Left lung (tissue), 10 donors: ENCODE results near the gene CDH11. TPM values are rescaled to one million over a fixed set of nuclear protein-coding genes. Genes with fewer than 3 reads are reported as not detected.

Experiments
- ATAC-seq: fragments of 200-7000 bp; cut with Tn5 transposase; one replicate; pipeline ENCODE4 v1.9.1; 2020; ENCODE audit warnings: moderate library complexity
- DNase-seq, 4 donors: peaks; one replicate each; pipeline ENCODE4 v3.0.0-alpha.2; 2013 to 2020
- H3K27ac ChIP-seq, 2 donors: fragments of 200-600 bp; sonication (generic) in 1 of 2; one replicate each; pipeline versions ENCODE4 v1.5.0 to v1.8.0; 2020 to 2021
- H3K27me3 ChIP-seq, 2 donors: fragments of 200-600 bp; sonication (generic) in 1 of 2; one replicate each; pipeline versions ENCODE4 v1.5.0 to v1.8.0; 2020 to 2021
- H3K36me3 ChIP-seq, 2 donors: fragments of 200-600 bp; sonication (generic) in 1 of 2; one replicate each; pipeline versions ENCODE4 v1.5.0 to v1.8.0; 2020 to 2021
- H3K4me1 ChIP-seq, 2 donors: fragments of 200-600 bp; one replicate each; pipeline ENCODE4 v1.8.0; 2021
- H3K4me3 ChIP-seq, 2 donors: fragments of 200-600 bp; sonication (generic) in 1 of 2; one replicate each; pipeline versions ENCODE4 v1.5.0 to v1.8.0; 2020 to 2021; ENCODE audit warnings: mild to moderate bottlenecking in 1 of 2
- H3K9me3 ChIP-seq, 2 donors: fragments of 200-600 bp; sonication (generic) in 1 of 2; one replicate each; pipeline versions ENCODE4 v1.5.0 to v1.8.0; 2020 to 2021
- CTCF ChIP-seq, 2 donors: fragments of 200-600 bp; sonication (generic) in 1 of 2; IDR thresholded peaks; one replicate each; pipeline versions ENCODE4 v1.5.0 to v1.8.0; 2021; ENCODE audit warnings: antibody characterized with exemption in 2 of 2
- intact Hi-C, 2 donors: fragments of 100-400 bp; cut with DNase I; formaldehyde crosslinking; loops; one replicate each; pipeline versions ENCODE4 v1.11.2 to v1.14.2; 2022
- polyA plus RNA-seq, 6 donors: library from polyadenylated mRNA; unstranded; fragments of 120-200 nt; gene quantifications; one replicate each; pipeline ENCODE4 v1.2.1, GENCODE V29; 2013; ENCODE audit not compliant: insufficient read length in 6 of 6
- total RNA-seq, 2 donors: library from RNA; stranded (reverse); fragmentation: NEBNext Ultra II Directional; extraction: Animal tissue kit (Norgen Biotek cat#: 25700); gene quantifications; one replicate each; pipeline ENCODE4 v1.2.1, GENCODE V29; 2021
- donor health status: DM: no; HTN: yes; CAD: no.
- donor health status: DM: no; HTN: no; CAD: no.

The CDH11 gene
- total and polyA plus RNA-seq, 8 donors, result 161 to 350 (median 311) TPM

- H3K27ac ChIP-seq, result no peak overlapping the region
- H3K9me3 ChIP-seq, result no peaks in the 10 kb centered on the region
- TF ChIP-seq CTCF (IDR thresholded peaks at IDR 0.05), result no peak
- intact Hi-C loops, result no loop called here
- no peaks in the 10 kb centered on the region for H3K36me3 ChIP-seq
- H3K4me1 ChIP-seq, result no peaks in the 10 kb centered on the region
- ATAC-seq (no peak), DNase-seq (no peak)
- H3K27me3 ChIP-seq, result no peaks in the 10 kb centered on the region
- H3K4me3 ChIP-seq, result no peak overlapping the region
Measured at GRCh38 chr16:65075877-65076276, 46.0 kb downstream of the CDH11 start.

GRCh38 chr16:65071433-65072311 lies 50.2 kb downstream of the CDH11 start:
- ATAC-seq (peak; percentile 27), DNase-seq (peak in 2 of 4 donors; percentile 46 to 60)
- Histone ChIP-seq H3K9me3 (no peaks in the 10 kb centered on the region), H3K4me1 (no peaks in the 10 kb centered on the region), H3K4me3 (no peak overlapping the region), H3K27me3 (no peaks in the 10 kb centered on the region), H3K27ac (peak overlapping the region; percentile 34 to 44), H3K36me3 (no peaks in the 10 kb centered on the region)
- TF ChIP-seq CTCF (IDR thresholded peaks at IDR 0.05), result no peak
- intact Hi-C loops, result no loop called here

- Histone ChIP-seq H3K36me3 (no peaks in the 10 kb centered on the region), H3K27ac (peak overlapping the region; percentile 34 to 44), H3K27me3 (no peaks in the 10 kb centered on the region), H3K4me3 (no peak overlapping the region), H3K9me3 (no peaks in the 10 kb centered on the region), H3K4me1 (no peaks in the 10 kb centered on the region)
- ATAC-seq (peak; percentile 86), DNase-seq (peak in 2 of 4 donors; percentile 41 to 59)
- TF ChIP-seq CTCF (IDR thresholded peaks at IDR 0.05), result no peak
- intact Hi-C loops, result no loop called here
Measured at GRCh38 chr16:65070831-65071432, 50.9 kb downstream of the CDH11 start.

GRCh38 chr16:65069766-65070165 lies 52.1 kb downstream of the CDH11 start:
- no peaks in the 10 kb centered on the region for H3K36me3 ChIP-seq
- intact Hi-C loops, result no loop called here
- H3K27ac ChIP-seq, result no peak overlapping the region
- no peaks in the 10 kb centered on the region for H3K27me3 ChIP-seq
- no peak for DNase-seq
- ATAC-seq, result no peak
- TF ChIP-seq CTCF (IDR thresholded peaks at IDR 0.05), result no peak
- no peak overlapping the region for H3K4me3 ChIP-seq
- no peaks in the 10 kb centered on the region for H3K9me3 ChIP-seq
- no peaks in the 10 kb centered on the region for H3K4me1 ChIP-seq

GRCh38 chr16:65069065-65069464 lies 52.8 kb downstream of the CDH11 start:
- peak in 1 of 4 donors; percentile 27 for DNase-seq
- Histone ChIP-seq H3K27ac (peak overlapping the region in 1 of 2 donors; percentile 51), H3K4me1 (no peaks in the 10 kb centered on the region)

More at GRCh38 chr16:65069065-65069464, 52.8 kb downstream of the CDH11 start:
- intact Hi-C loops, result no loop called here
- no peaks in the 10 kb centered on the region for H3K36me3 ChIP-seq
- no peaks in the 10 kb centered on the region for H3K27me3 ChIP-seq
- no peak for TF ChIP-seq CTCF (IDR thresholded peaks at IDR 0.05)
- no peak overlapping the region for H3K4me3 ChIP-seq
- H3K9me3 ChIP-seq, result no peaks in the 10 kb centered on the region
- ATAC-seq, result no peak
